PC-3 (cell line): ENCODE data around the gene TRPM1. TPM values are rescaled to one million over a fixed set of nuclear protein-coding genes. Genes with fewer than 3 reads are reported as not detected.

Source experiments
- ATAC-seq: fragments of 200-7000 bp; cut with Tn5 transposase; 2 replicates; pipeline ENCODE4 v1.9.1; 2020; ENCODE audit warnings: mild to moderate bottlenecking, moderate library complexity
- BruUV-seq: library from RNA; stranded (reverse); fragments of 400-500 nt; replicated peaks from 2 replicates; lab custom pipeline; 2021; lab: Mats Ljungman, UMichigan
- CTCF ChIA-PET: fragments of 300-600 bp; sonication (Branson Sonifier 250); formaldehyde crosslinking; loops from one replicate; lab custom pipeline; 2022; ENCODE audit warnings: antibody characterized with exemption; lab: Charles Lee
- POLR2A ChIA-PET: fragments of 300-600 bp; sonication (Branson Sonifier 250); formaldehyde crosslinking; loops from one replicate; lab custom pipeline; 2022; ENCODE audit warnings: antibody characterized with exemption; ENCODE audit not compliant: unreplicated experiment; lab: Charles Lee
- DNase-seq: peaks from one replicate; pipeline ENCODE4 v3.0.0-alpha.2; 2015
- H2AFZ ChIP-seq: fragments of 300-600 bp; sonication (generic); 2 replicates; pipeline ENCODE4 v1.6.0; 2016; ENCODE audit warnings: antibody characterized with exemption, low read length
- H3F3A ChIP-seq: fragments of 300-600 bp; sonication (generic); one replicate; pipeline ENCODE4 v1.6.0; 2017; ENCODE audit warnings: antibody characterized with exemption, low read length, control low read depth, mild to moderate bottlenecking; ENCODE audit not compliant: unreplicated experiment
- H3K27ac ChIP-seq: fragments of 300-600 bp; sonication (generic); 2 replicates; pipeline ENCODE4 v1.5.1; 2016; ENCODE audit warnings: mild to moderate bottlenecking, low read length
- H3K27me3 ChIP-seq: fragments of 300-600 bp; sonication (generic); 2 replicates; pipeline ENCODE4 v1.6.1; 2016; ENCODE audit warnings: low read length, mixed read lengths
- H3K36me3 ChIP-seq: fragments of 300-600 bp; sonication (generic); 2 replicates; pipeline ENCODE4 v1.6.1; 2016; ENCODE audit warnings: low read depth, mixed run types, low read length, mixed read lengths
- H3K4me1 ChIP-seq: fragments of 300-600 bp; sonication (generic); 2 replicates; pipeline ENCODE4 v1.5.1; 2016; ENCODE audit warnings: low read length; ENCODE audit not compliant: insufficient read depth
- H3K4me2 ChIP-seq: fragments of 300-600 bp; sonication (generic); 2 replicates; pipeline ENCODE4 v1.6.0; 2016; ENCODE audit warnings: low read length
- H3K4me3 ChIP-seq: fragments of 300-600 bp; sonication (generic); 2 replicates; pipeline ENCODE4 v1.5.1; 2016; ENCODE audit warnings: mild to moderate bottlenecking, low read length, mixed read lengths
- H3K79me2 ChIP-seq: fragments of 300-600 bp; sonication (generic); 2 replicates; pipeline ENCODE4 v1.6.1; 2017; ENCODE audit warnings: low read length, mixed read lengths
- H3K9ac ChIP-seq: fragments of 300-600 bp; sonication (generic); 2 replicates; pipeline ENCODE4 v1.6.0; 2016; ENCODE audit warnings: mild to moderate bottlenecking, low read length
- H3K9me2 ChIP-seq: fragments of 300-600 bp; sonication (generic); replicated peaks from 2 replicates; pipeline ENCODE4 v1.6.1; 2016; ENCODE audit warnings: mixed run types, low read length, mixed read lengths
- H3K9me3 ChIP-seq: fragments of 300-600 bp; sonication (generic); 2 replicates; pipeline ENCODE4 v1.6.1; 2016; ENCODE audit warnings: low read length, mixed read lengths
- H4K20me1 ChIP-seq: fragments of 300-600 bp; sonication (generic); 2 replicates; pipeline ENCODE4 v1.6.1; 2016; ENCODE audit warnings: low read length, mixed read lengths
- CTCF ChIP-seq: fragments of 300-600 bp; sonication (generic); conservative IDR thresholded peaks from 2 replicates; pipeline ENCODE4 v1.5.1; 2017; ENCODE audit warnings: antibody characterized with exemption, low read depth, mild to moderate bottlenecking, low read length
- EZH2 ChIP-seq: fragments of 300-600 bp; sonication (generic); IDR thresholded peaks from one replicate; pipeline ENCODE4 v1.6.1; 2017; ENCODE audit warnings: antibody characterized with exemption, mild to moderate bottlenecking, low read length; ENCODE audit not compliant: unreplicated experiment
- EZH2phosphoT487 ChIP-seq: fragments of 300-600 bp; sonication (generic); IDR thresholded peaks from 2 replicates; pipeline ENCODE4 v1.6.1; 2018; ENCODE audit warnings: mild to moderate bottlenecking, antibody characterized with exemption, low read length, borderline replicate concordance
- intact Hi-C: fragments of 100-400 bp; cut with micrococcal nuclease; formaldehyde crosslinking; loops from 2 replicates; pipeline ENCODE4 v1.9.0; 2023
- total RNA-seq: library from RNA; depleted of rRNA; stranded (reverse); fragments of >200 nt; gene quantifications from 2 replicates; pipeline ENCODE4 v1.2.3, GENCODE V29; 2014

The TRPM1 gene
- total RNA-seq, 1 experiment from 2014 or later, result not detected

- H3K4me1 ChIP-seq, result peaks cover 19% of the 10 kb centered on the region
- H3K9me3 ChIP-seq, result no peaks in the 10 kb centered on the region
- ChIA-PET CTCF (no interaction called here), POLR2A (no interaction called here)
- H4K20me1 ChIP-seq, result no peaks in the 10 kb centered on the region
- no peaks in the 10 kb centered on the region for H3K27me3 ChIP-seq
- no peaks in the 10 kb centered on the region for H3K79me2 ChIP-seq
- H3K4me3 ChIP-seq, result no peak overlapping the region
- H3K27ac ChIP-seq, result no peak overlapping the region
- DNase-seq (peak; percentile 29), ATAC-seq (peak; percentile 65)
- H2AFZ ChIP-seq, result no peak overlapping the region
- no peaks in the 10 kb centered on the region for H3K9me2 ChIP-seq
- H3F3A ChIP-seq, result no peaks in the 10 kb centered on the region
- no TSS peak for BruUV-seq
- TF ChIP-seq EZH2phosphoT487, result no peak
- no peak for TF ChIP-seq CTCF
- no peak for TF ChIP-seq EZH2
- no peak overlapping the region for H3K4me2 ChIP-seq
- intact Hi-C loops, result no loop called here
- no peaks in the 10 kb centered on the region for H3K36me3 ChIP-seq
- H3K9ac ChIP-seq, result no peak overlapping the region
Measured at GRCh38 chr15:31091481-31091880, 10.0 kb downstream of the TRPM1 start.

DNA sequence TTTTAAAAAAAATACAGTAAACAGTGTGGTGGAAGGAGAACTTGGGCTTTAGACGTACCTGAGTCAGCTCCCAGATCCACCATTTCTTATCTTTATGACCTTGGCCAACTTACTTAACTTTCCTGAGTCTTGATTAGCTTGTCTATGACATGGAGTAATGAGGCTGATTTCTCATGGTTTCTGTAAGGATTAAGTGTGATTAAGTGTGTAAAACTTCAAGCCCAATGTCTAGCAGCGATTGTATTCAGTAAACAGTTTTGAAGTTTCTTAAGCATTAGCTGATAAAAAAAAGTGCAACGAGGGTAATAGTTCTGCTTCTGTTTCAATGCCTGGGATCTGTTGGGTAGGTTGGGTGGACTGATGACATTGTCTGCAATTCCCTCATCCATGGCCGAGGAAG is 10.8 kb downstream of the TRPM1 start:
- Histone ChIP-seq H3K9me3 (no peaks in the 10 kb centered on the region), H3K4me2 (no peak overlapping the region), H3K9ac (no peak overlapping the region), H3K9me2 (no peaks in the 10 kb centered on the region), H3F3A (no peaks in the 10 kb centered on the region), H3K36me3 (no peaks in the 10 kb centered on the region), H3K27me3 (no peaks in the 10 kb centered on the region), H3K4me1 (peaks cover 19% of the 10 kb centered on the region), H4K20me1 (no peaks in the 10 kb centered on the region), H3K79me2 (no peaks in the 10 kb centered on the region), H2AFZ (no peak overlapping the region), H3K4me3 (no peak overlapping the region), H3K27ac (no peak overlapping the region)
- intact Hi-C loops, result no loop called here
- CTCF ChIA-PET, result no interaction called here
- no TSS peak for BruUV-seq
- no peak for TF ChIP-seq CTCF
- no peak for TF ChIP-seq EZH2
- TF ChIP-seq EZH2phosphoT487, result no peak
- DNase-seq, result no peak
- no peak for ATAC-seq
- POLR2A ChIA-PET, result no interaction called here

GRCh38 chr15:31089368-31090047 is 12.0 kb downstream of the TRPM1 start:
- Histone ChIP-seq H3K9ac (no peak overlapping the region), H3K4me1 (peaks cover 19% of the 10 kb centered on the region), H3F3A (no peaks in the 10 kb centered on the region), H3K9me2 (no peaks in the 10 kb centered on the region), H3K4me2 (no peak overlapping the region), H3K79me2 (no peaks in the 10 kb centered on the region), H3K36me3 (no peaks in the 10 kb centered on the region), H3K9me3 (no peaks in the 10 kb centered on the region), H3K27ac (no peak overlapping the region), H3K27me3 (no peaks in the 10 kb centered on the region), H3K4me3 (no peak overlapping the region), H2AFZ (no peak overlapping the region), H4K20me1 (no peaks in the 10 kb centered on the region)
- no peak for TF ChIP-seq EZH2phosphoT487
- TF ChIP-seq CTCF, result no peak
- no peak for TF ChIP-seq EZH2
- CTCF ChIA-PET, result no interaction called here
- no peak for ATAC-seq
- intact Hi-C loops, result no loop called here
- BruUV-seq, result no TSS peak
- no peak for DNase-seq
- POLR2A ChIA-PET, result no interaction called here
